H1 (cell line): Measurements from ENCODE around the gene MOGAT2. TPM values are rescaled to one million over a fixed set of nuclear protein-coding genes. Genes with fewer than 3 reads are reported as not detected.

Source experiments
- CTCF ChIA-PET: fragments of 300-600 bp; sonication (Branson Sonifier 250); formaldehyde crosslinking; loops from one replicate; lab custom pipeline; 2021; ENCODE audit not compliant: partially characterized antibody; lab: Charles Lee
- POLR2A ChIA-PET: fragments of 300-600 bp; sonication (Branson Sonifier 250); formaldehyde crosslinking; loops from one replicate; lab custom pipeline; 2021; ENCODE audit warnings: inconsistent platforms; ENCODE audit not compliant: partially characterized antibody; lab: Charles Lee
- DNase-seq, 2 experiments: peaks; one replicate each; pipeline versions ENCODE4 v3.0.0 to v3.0.0-alpha.2; 2010 to 2022; ENCODE audit warnings: low spot score in 2 of 2, low read depth in 1 of 2, mixed read lengths in 1 of 2
- FAIRE-seq: peaks from 2 replicates; lab custom pipeline; 2011; peaks lifted over from hg19 to GRCh38; lab: Jason Lieb, UNC
- H2AFZ ChIP-seq: 2 replicates; pipeline ENCODE4 v1.8.1; 2012; ENCODE audit warnings: low read length, inconsistent platforms
- H2AK5ac ChIP-seq: 2 replicates; pipeline ENCODE4 v1.6.1; 2013; ENCODE audit warnings: low read depth, low read length
- H2BK120ac ChIP-seq: replicated peaks from 2 replicates; pipeline ENCODE3; 2013; ENCODE audit warnings: low read depth, low read length, inconsistent platforms
- H2BK12ac ChIP-seq: 2 replicates; pipeline ENCODE4 v1.6.1; 2013; ENCODE audit warnings: low read depth, low read length
- H2BK15ac ChIP-seq: 2 replicates; pipeline ENCODE4 v1.6.1; 2013; ENCODE audit warnings: low read length
- H2BK20ac ChIP-seq: 2 replicates; pipeline ENCODE4 v1.6.1; 2013; ENCODE audit warnings: low read length
- H2BK5ac ChIP-seq: 2 replicates; pipeline ENCODE4 v1.6.1; 2013; ENCODE audit warnings: low read depth, low read length
- H3K14ac ChIP-seq: 2 replicates; pipeline ENCODE4 v1.6.1; 2013; ENCODE audit warnings: inconsistent platforms; ENCODE audit not compliant: insufficient read length
- H3K18ac ChIP-seq: 2 replicates; pipeline ENCODE4 v1.6.1; 2013; ENCODE audit warnings: low read length; ENCODE audit errors: extremely low read depth
- H3K23ac ChIP-seq: 2 replicates; pipeline ENCODE4 v1.6.1; 2013; ENCODE audit warnings: inconsistent platforms; ENCODE audit not compliant: insufficient read length
- H3K23me2 ChIP-seq: 2 replicates; pipeline ENCODE4 v1.6.1; 2013; ENCODE audit warnings: low read depth, low read length
- H3K27ac ChIP-seq: 2 replicates; pipeline ENCODE4 v1.6.1; 2011; ENCODE audit warnings: low read depth, low read length, inconsistent platforms
- H3K27me3 ChIP-seq, 4 experiments: replicated peaks in 1 of 4; 1 replicate in 1 of 4; 2 replicates in 3 of 4; pipeline versions ENCODE4 v1.6.1 to v1.8.1; 2011 to 2013; ENCODE audit warnings: low read length in 3 of 4, mild to moderate bottlenecking in 3 of 4, inconsistent platforms in 2 of 4, mixed read lengths in 2 of 4, moderate library complexity in 1 of 4; ENCODE audit not compliant: control insufficient read depth in 3 of 4, insufficient read depth in 3 of 4; ENCODE audit errors: extremely low read depth in 1 of 4
- H3K36me3 ChIP-seq, 4 experiments: 2 replicates each; pipeline versions ENCODE4 v1.6.1 to v1.8.1; 2011 to 2013; ENCODE audit warnings: mild to moderate bottlenecking in 4 of 4, low read length in 3 of 4, moderate library complexity in 2 of 4, control low read depth in 1 of 4, inconsistent platforms in 1 of 4; ENCODE audit not compliant: insufficient read depth in 4 of 4, control insufficient read depth in 2 of 4
- H3K4ac ChIP-seq: replicated peaks from 2 replicates; pipeline ENCODE3; 2013; ENCODE audit warnings: low read length, low read depth, mixed read lengths, inconsistent platforms; ENCODE audit not compliant: insufficient read length
- H3K4me1 ChIP-seq, 4 experiments: replicated peaks in 1 of 4; 1 replicate in 1 of 4; 2 replicates in 3 of 4; pipeline versions ENCODE4 v1.6.1 to v1.8.1; 2011 to 2013; ENCODE audit warnings: low read length in 3 of 4, inconsistent platforms in 2 of 4, mixed read lengths in 1 of 4; ENCODE audit not compliant: insufficient read depth in 4 of 4, control insufficient read depth in 3 of 4
- H3K4me2 ChIP-seq, 2 experiments: 2 replicates each; pipeline versions ENCODE4 v1.6.1 to v1.8.1; 2011 to 2013; ENCODE audit warnings: low read depth in 2 of 2, low read length in 2 of 2, control low read depth in 1 of 2, inconsistent platforms in 1 of 2, mild to moderate bottlenecking in 1 of 2; ENCODE audit not compliant: insufficient read depth in 1 of 2
- H3K4me3 ChIP-seq, 4 experiments: fragments of 200-600, 300-600 bp in 1 of 4; sonication (generic), shearing (Covaris generic), sonication (Bioruptor Twin) in 1 of 4; 2 replicates each; pipeline versions ENCODE4 v1.5.1 to v1.8.1; 2011 to 2016; ENCODE audit warnings: low read length in 4 of 4, low read depth in 3 of 4, control low read depth in 2 of 4, inconsistent platforms in 2 of 4, mild to moderate bottlenecking in 2 of 4, mixed read lengths in 1 of 4, moderate library complexity in 1 of 4; ENCODE audit not compliant: insufficient read depth in 2 of 4; ENCODE audit errors: extremely low read depth in 1 of 4
- H3K56ac ChIP-seq: replicated peaks from 2 replicates; pipeline ENCODE3; 2013; ENCODE audit warnings: low read depth, mild to moderate bottlenecking, mixed read lengths, low read length, inconsistent platforms; ENCODE audit not compliant: insufficient read length
- H3K79me1 ChIP-seq: 2 replicates; pipeline ENCODE4 v1.6.1; 2013; ENCODE audit warnings: low read depth, low read length, control low read depth
- H3K79me2 ChIP-seq, 2 experiments: 2 replicates each; pipeline versions ENCODE4 v1.6.1 to v1.8.1; 2012 to 2013; ENCODE audit warnings: low read length in 2 of 2, mild to moderate bottlenecking in 2 of 2, inconsistent platforms in 1 of 2; ENCODE audit not compliant: insufficient read depth in 2 of 2, control insufficient read depth in 1 of 2
- H3K9ac ChIP-seq, 4 experiments: replicated peaks in 1 of 4; 1 replicate in 1 of 4; 2 replicates in 3 of 4; pipeline versions ENCODE4 v1.6.1 to v1.8.1; 2011 to 2013; ENCODE audit warnings: low read depth in 3 of 4, low read length in 3 of 4, control low read depth in 2 of 4, mild to moderate bottlenecking in 2 of 4, moderate library complexity in 2 of 4, inconsistent platforms in 1 of 4; ENCODE audit errors: extremely low read depth in 1 of 4
- H3K9me3 ChIP-seq, 2 experiments: 2 replicates each; pipeline versions ENCODE4 v1.6.1 to v1.8.1; 2012 to 2013; ENCODE audit warnings: mild to moderate bottlenecking in 2 of 2, moderate library complexity in 2 of 2, control low read depth in 1 of 2, inconsistent platforms in 1 of 2, low read depth in 1 of 2, low read length in 1 of 2, mixed read lengths in 1 of 2; ENCODE audit not compliant: insufficient read depth in 2 of 2
- H4K20me1 ChIP-seq, 2 experiments: replicated peaks in 1 of 2; 2 replicates each; pipeline versions ENCODE3 to v1.8.1; 2011 to 2013; ENCODE audit warnings: inconsistent platforms in 2 of 2, low read length in 2 of 2, mild to moderate bottlenecking in 1 of 2; ENCODE audit not compliant: insufficient read depth in 2 of 2, control insufficient read depth in 1 of 2
- H4K5ac ChIP-seq: 2 replicates; pipeline ENCODE4 v1.6.1; 2013; ENCODE audit warnings: low read length, low read depth, mixed read lengths, inconsistent platforms; ENCODE audit not compliant: insufficient read length
- H4K8ac ChIP-seq: 2 replicates; pipeline ENCODE4 v1.8.0; 2013; ENCODE audit warnings: mild to moderate bottlenecking, moderate library complexity, low read length, inconsistent platforms; ENCODE audit not compliant: insufficient read depth; ENCODE audit errors: extremely low read depth
- H4K91ac ChIP-seq: replicated peaks from 2 replicates; pipeline ENCODE3; 2013; ENCODE audit warnings: low read length, mixed read lengths, inconsistent platforms; ENCODE audit not compliant: insufficient read length
- BACH1 ChIP-seq: IDR thresholded peaks from 2 replicates; pipeline ENCODE4 v1.6.1; 2012; ENCODE audit warnings: low read length, improper control_type of control experiment
- EGR1 ChIP-seq: IDR thresholded peaks from 2 replicates; pipeline ENCODE4 v1.6.1; 2011; ENCODE audit warnings: low read depth, low read length, borderline replicate concordance
- HDAC6 ChIP-seq: IDR thresholded peaks from one replicate; pipeline ENCODE4 v1.7.1; 2012; ENCODE audit warnings: low read depth, mild to moderate bottlenecking, inconsistent platforms, low read length, moderate library complexity
- JUND ChIP-seq: IDR thresholded peaks from 2 replicates; pipeline ENCODE4 v1.6.1; 2011; ENCODE audit warnings: mild to moderate bottlenecking, improper control_type of control experiment, low read length
- POLR2AphosphoS5 ChIP-seq: IDR thresholded peaks from 2 replicates; pipeline ENCODE4 v1.6.1; 2011; ENCODE audit warnings: low read depth, low read length
- YY1 ChIP-seq: IDR thresholded peaks from 2 replicates; pipeline ENCODE4 v1.6.1; 2011; ENCODE audit warnings: low read depth, mild to moderate bottlenecking, low read length
- WGBS, 2 experiments: shearing (Covaris generic) in 1 of 2; methylation state at CpG; one replicate each; pipeline versions ENCODE4 v1.1.6 to v1.1.7; 2013 to 2015; ENCODE audit warnings: low lambda C conversion rate in 2 of 2, mixed read lengths in 2 of 2, inconsistent platforms in 1 of 2, low coverage in 1 of 2, missing lambda C conversion rate in 1 of 2; ENCODE audit not compliant: insufficient replicate concordance in 2 of 2, insufficient coverage in 1 of 2, insufficient read length in 1 of 2; ENCODE audit errors: extremely low coverage in 1 of 2, missing lambda C conversion rate in 1 of 2; 5-methylcytosine and 5-hydroxymethylcytosine counted together
- polyA plus RNA-seq, 7 experiments: library from polyadenylated mRNA; depleted of rRNA in 3 of 7; stranded (reverse) in 5 of 7; unstranded in 2 of 7; fragments of >200 nt in 5 of 7; fragments of 200-250 nt in 2 of 7; gene quantifications; 1 replicate in 5 of 7; 2 replicates in 1 of 7; 4 replicates in 1 of 7; pipeline versions ENCODE4 v1.2.1 to v1.2.3, GENCODE V29; 2011 to 2013; ENCODE audit warnings: missing spikeins in 2 of 7, mixed read lengths in 2 of 7
- total RNA-seq: library from RNA; stranded (reverse); fragmentation: NEBNext Ultra II Directional; extraction: Animal tissue kit (Norgen Biotek cat#: 25700); gene quantifications from 2 replicates; pipeline ENCODE4 v1.2.1, GENCODE V29; 2021
- TF ChIP-seq, protein P1 (sequence below): IDR thresholded peaks from 2 replicates; pipeline ENCODE4 v1.6.1; 2012; ENCODE audit warnings: inconsistent platforms

The MOGAT2 gene
- total and polyA plus RNA-seq, 2 of the 8 experiments (the other 6 are each of a cell fraction or from before 2014, with no cell fraction given): not detected

DNA sequence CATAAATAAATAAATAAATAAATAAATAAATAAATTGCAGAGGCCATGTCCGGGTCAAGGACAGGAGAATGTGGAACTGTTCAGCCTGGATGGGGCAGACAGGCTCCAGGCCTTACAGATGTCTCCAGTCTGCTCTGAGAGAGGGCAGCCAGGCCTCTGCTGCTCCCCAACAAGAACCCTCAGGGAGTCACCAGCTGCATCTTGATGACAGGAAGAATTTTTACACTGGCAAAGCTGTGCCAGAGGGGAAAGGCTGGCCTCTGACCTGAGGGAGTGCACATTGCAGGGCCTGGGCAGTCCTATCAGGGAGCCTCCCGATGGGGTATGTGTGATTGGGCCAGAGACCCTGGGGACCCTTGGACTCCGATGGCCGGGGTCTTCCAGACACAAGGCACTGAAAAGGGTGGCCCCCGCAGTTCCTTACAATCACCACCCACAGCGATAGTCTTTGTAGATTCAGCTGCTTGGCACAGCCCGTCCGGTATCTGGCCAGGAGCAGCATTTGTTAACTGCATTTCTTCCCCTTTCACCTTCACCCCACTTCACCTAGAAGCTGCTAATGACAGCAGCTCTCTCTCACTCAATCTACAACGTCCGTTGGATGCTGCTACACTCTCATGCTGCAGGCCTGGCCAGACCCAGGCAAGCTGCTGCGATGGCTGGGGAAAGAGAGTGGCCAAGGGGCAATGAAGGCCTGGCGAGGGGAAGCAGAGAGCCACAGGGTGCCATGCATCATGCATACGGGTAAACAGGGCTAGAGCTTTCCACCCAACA lies 8.1 kb downstream of the MOGAT2 start:
- H4K91ac ChIP-seq: no peak overlapping the region
- H2BK12ac ChIP-seq: no peak overlapping the region
- FAIRE-seq: no peak
- H3K36me3 ChIP-seq: no peaks in the 10 kb centered on the region
- H4K20me1 ChIP-seq: no peaks in the 10 kb centered on the region
- H3K14ac ChIP-seq: no peak overlapping the region
- no peak for DNase-seq
- H4K5ac ChIP-seq: no peak overlapping the region
- H3K56ac ChIP-seq: no peak overlapping the region
- H3K4me3 ChIP-seq: no peak overlapping the region
- H3K9me3 ChIP-seq: no peaks in the 10 kb centered on the region
- CTCF ChIA-PET: interaction anchor here (0.7 to 2.3 kb wide), 8 partner anchors 9 to 426 kb away, joined by 3 to 6 read pairs (median 4); no protein-coding TSS in a partner anchor
- TF ChIP-seq HDAC6 (no peak), POLR2AphosphoS5 (no peak), JUND (no peak), YY1 (no peak), EGR1 (no peak), BACH1 (no peak)
- TF ChIP-seq, protein P1, sequence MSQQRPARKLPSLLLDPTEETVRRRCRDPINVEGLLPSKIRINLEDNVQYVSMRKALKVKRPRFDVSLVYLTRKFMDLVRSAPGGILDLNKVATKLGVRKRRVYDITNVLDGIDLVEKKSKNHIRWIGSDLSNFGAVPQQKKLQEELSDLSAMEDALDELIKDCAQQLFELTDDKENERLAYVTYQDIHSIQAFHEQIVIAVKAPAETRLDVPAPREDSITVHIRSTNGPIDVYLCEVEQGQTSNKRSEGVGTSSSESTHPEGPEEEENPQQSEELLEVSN: no peak
- TF ChIP-seq, all 59 proteins: peak for 0
- no peak overlapping the region for H2BK20ac ChIP-seq
- no peaks in the 10 kb centered on the region for H3K23me2 ChIP-seq
- no peak overlapping the region for H3K4ac ChIP-seq
- no peaks in the 10 kb centered on the region for H3K79me2 ChIP-seq
- H2BK120ac ChIP-seq: no peak overlapping the region
- no peak overlapping the region for H2AFZ ChIP-seq
- H4K8ac ChIP-seq: no peak overlapping the region; the same call in 1 of the 2 replicates
- H2AK5ac ChIP-seq: no peak overlapping the region
- WGBS, 2 experiments: 85% methylated on average over 13 of the region's 13 CpGs; no CpG with 5 or more reads in 1 of the 2 experiments
- no peak overlapping the region for H3K9ac ChIP-seq
- POLR2A ChIA-PET: interaction anchor here (1.1 kb wide), 1 partner anchor 51 kb away, joined by 3 read pairs; no protein-coding TSS in a partner anchor
- H3K18ac ChIP-seq: no peak overlapping the region
- no peak overlapping the region for H3K23ac ChIP-seq
- no peaks in the 10 kb centered on the region for H3K79me1 ChIP-seq
- H3K4me2 ChIP-seq: no peak overlapping the region
- H3K27me3 ChIP-seq: 0 out of 7 replicates have a peak, but pooled peaks cover 0 to 5% (median 0%) of the 10 kb centered on the region in 4 experiments
- no peak overlapping the region for H2BK5ac ChIP-seq
- H2BK15ac ChIP-seq: no peak overlapping the region
- no peaks in the 10 kb centered on the region for H3K4me1 ChIP-seq
- H3K27ac ChIP-seq: no peak overlapping the region
